Transverse colon (tissue), 4 donors: ENCODE measurements around the gene TTYH1. TPM values are rescaled to one million over a fixed set of nuclear protein-coding genes. Genes with fewer than 3 reads are reported as not detected.

Experiments used
- DNase-seq: peaks from one replicate; pipeline ENCODE4 v3.0.0-alpha.2; 2019
- H3K27ac ChIP-seq, 4 donors: fragments of 200-600 bp; sonication (generic); 2 replicates each; pipeline ENCODE4 v1.5.1; 2016 to 2018; ENCODE audit warnings: inconsistent platforms in 4 of 4
- H3K27me3 ChIP-seq: fragments of 200-600 bp; sonication (generic); 2 replicates; pipeline ENCODE4 v1.5.1; 2017; ENCODE audit warnings: inconsistent platforms
- H3K36me3 ChIP-seq, 4 donors: fragments of 200-600 bp; sonication (generic); 2 replicates each; pipeline ENCODE4 v1.5.1; 2017 to 2019; ENCODE audit warnings: inconsistent platforms in 4 of 4
- H3K4me1 ChIP-seq, 4 donors: fragments of 200-600 bp; sonication (generic); 2 replicates each; pipeline ENCODE4 v1.5.1; 2017 to 2020; ENCODE audit warnings: inconsistent platforms in 4 of 4
- H3K4me3 ChIP-seq, 4 donors: fragments of 200-600 bp; sonication (generic); 1 replicate in 1 of 4; 2 replicates in 3 of 4; pipeline versions ENCODE4 v1.5.1 to v1.6.1; 2017 to 2019; ENCODE audit warnings: inconsistent platforms in 4 of 4
- H3K9me3 ChIP-seq, 2 donors: fragments of 200-600 bp; sonication (generic); 2 replicates each; pipeline ENCODE4 v1.5.1; 2017 to 2019; ENCODE audit warnings: inconsistent platforms in 2 of 2
- CTCF ChIP-seq, 5 experiments: fragments of 200-600 bp in 3 of 5; fragments of 450-650 bp in 2 of 5; sonication (generic) in 3 of 5; IDR thresholded peaks; 1 replicate in 2 of 5; 2 replicates in 3 of 5; pipeline ENCODE4 v1.5.1; 2016 to 2017; ENCODE audit warnings: antibody characterized with exemption in 5 of 5, inconsistent platforms in 3 of 5, mild to moderate bottlenecking in 2 of 5, moderate library complexity in 1 of 5
- EP300 ChIP-seq: sonication (generic); formaldehyde crosslinking; IDR thresholded peaks from one replicate; pipeline ENCODE4 v1.6.1; 2017; ENCODE audit warnings: antibody characterized with exemption, low read depth
- POLR2A ChIP-seq: fragments of 450-650 bp; IDR thresholded peaks from one replicate; pipeline ENCODE4 v1.6.1; 2016; ENCODE audit warnings: antibody characterized with exemption, mild to moderate bottlenecking, moderate library complexity
- POLR2AphosphoS5 ChIP-seq, 3 donors: sonication (generic); formaldehyde crosslinking; IDR thresholded peaks; one replicate each; pipeline ENCODE4 v1.6.1; 2016; ENCODE audit warnings: antibody characterized with exemption in 3 of 3
- WGBS, 2 donors: methylation state at CpG; one replicate each; pipeline ENCODE4 v1.1.5; 2018; ENCODE audit warnings: low coverage in 1 of 2; 5-methylcytosine and 5-hydroxymethylcytosine counted together
- in situ Hi-C, 4 donors: fragments of 200-750 bp; cut with MboI; loops; one replicate each; pipeline versions ENCODE4 v1.15.0 to v1.15.1; 2017; ENCODE audit warnings: low sequenced_read_pairs in 3 of 4, low pct_ligation_motif_present in 1 of 4, low pct_unique_long_range_greater_than_20kb in 1 of 4
- intact Hi-C: fragments of 100-400 bp; cut with DNase I; formaldehyde crosslinking; loops from one replicate; pipeline ENCODE4 v1.15.1; 2023; ENCODE audit warnings: low total_unique reads
- total RNA-seq, 4 donors: library from RNA; depleted of rRNA; stranded (reverse); fragments of >200 nt; gene quantifications; one replicate each; pipeline ENCODE4 v1.1.0, GENCODE V29; 2016

Gene TTYH1
- total RNA-seq, 4 donors from 2014 or later = 1.1 to 7.5 (median 3.0) TPM

DNA sequence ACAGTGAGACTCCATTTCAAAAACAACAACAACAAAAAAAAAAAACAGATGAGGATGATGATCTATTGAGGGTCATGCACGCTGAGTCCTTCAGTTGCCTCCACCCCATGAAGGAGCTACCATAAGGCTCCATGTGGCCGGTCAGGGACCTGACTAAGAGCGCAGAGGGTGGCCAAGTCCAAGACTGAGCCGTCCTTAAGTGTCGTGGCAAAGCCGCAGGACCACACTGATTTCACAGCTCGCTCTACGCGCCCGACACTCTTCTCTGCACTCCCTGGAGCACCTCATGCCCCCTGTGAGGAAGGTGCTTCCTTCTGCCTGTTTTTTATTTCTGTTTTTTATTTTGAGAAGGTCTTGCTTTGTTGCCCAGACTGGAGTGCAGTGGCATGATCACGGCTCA is 12.3 kb downstream of the TTYH1 start:
- TF ChIP-seq CTCF (IDR thresholded peaks at IDR 0.05) = no peak
- no peak for TF ChIP-seq POLR2AphosphoS5 (IDR thresholded peaks at IDR 0.05)
- TF ChIP-seq EP300 = no peak
- peaks cover 66% of the 10 kb centered on the region for H3K27me3 ChIP-seq
- no peaks in the 10 kb centered on the region for H3K36me3 ChIP-seq
- DNase-seq = no peak
- in situ Hi-C loops = no loop called here
- H3K27ac ChIP-seq = no peak overlapping the region
- no peaks in the 10 kb centered on the region for H3K9me3 ChIP-seq
- WGBS, 2 donors = 83 to 86% methylated on average over 1 to 11 of the region's 11 CpGs
- intact Hi-C loops = no loop called here
- peaks cover 5 to 18% (median 12%) of the 10 kb centered on the region in 4 donors for H3K4me1 ChIP-seq
- no peak overlapping the region for H3K4me3 ChIP-seq

DNA sequence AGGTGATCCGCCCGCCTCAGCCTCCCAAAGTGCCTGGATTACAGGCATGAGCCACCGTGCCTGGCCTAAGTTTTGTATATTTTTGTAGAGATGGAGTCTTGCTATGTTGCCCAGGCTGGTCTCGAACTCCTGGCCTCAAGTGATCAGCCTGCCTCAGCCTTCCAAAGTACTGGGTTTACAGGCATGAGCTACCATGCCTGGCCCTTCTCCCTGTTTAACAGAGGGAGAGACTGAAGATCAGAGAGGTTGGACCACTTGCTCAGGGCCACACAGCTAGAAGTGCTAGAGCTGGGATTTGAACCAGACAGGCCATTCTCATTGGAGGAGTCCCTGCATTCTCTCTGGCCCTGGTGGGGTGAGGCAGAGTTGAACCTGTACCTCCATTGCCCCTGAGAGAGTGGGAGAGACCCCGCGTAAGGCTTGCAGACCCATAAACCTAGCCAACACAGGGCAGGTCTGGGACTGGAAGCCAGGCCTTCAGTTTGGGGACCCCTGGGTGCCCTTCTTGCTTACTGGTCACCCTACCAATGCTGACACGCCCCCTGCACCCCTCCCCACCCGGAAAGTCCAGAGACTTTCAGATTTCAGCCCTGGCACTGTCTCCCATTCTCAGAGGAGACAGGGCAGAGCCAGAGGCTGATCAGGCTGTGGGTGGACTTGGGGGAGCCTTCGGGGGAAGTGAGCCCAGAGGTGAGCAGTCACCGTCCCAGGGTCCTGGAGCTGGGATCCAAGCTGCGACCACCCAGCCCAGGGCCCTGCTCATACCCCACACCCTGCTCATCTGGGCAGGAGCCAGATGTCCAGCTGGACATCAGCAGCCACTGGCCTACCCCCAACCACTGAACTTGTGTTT is 13.3 kb downstream of the TTYH1 start:
- TF ChIP-seq POLR2A (no peak), POLR2AphosphoS5 (IDR thresholded peaks at IDR 0.05) (no peak), CTCF (IDR thresholded peaks at IDR 0.05) (no peak), EP300 (no peak)
- no peaks in the 10 kb centered on the region for H3K36me3 ChIP-seq
- no peak for DNase-seq
- no peak overlapping the region for H3K4me3 ChIP-seq
- peaks cover 5 to 18% (median 12%) of the 10 kb centered on the region in 4 donors for H3K4me1 ChIP-seq
- no peak overlapping the region for H3K27ac ChIP-seq
- in situ Hi-C loops (no loop called here), intact Hi-C loops (no loop called here)
- WGBS, 2 donors = 69% methylated on average over 11 of the region's 11 CpGs; no CpG with 5 or more reads in 1 of the 2 donors
- no peaks in the 10 kb centered on the region for H3K9me3 ChIP-seq
- peaks cover 66% of the 10 kb centered on the region for H3K27me3 ChIP-seq

DNA sequence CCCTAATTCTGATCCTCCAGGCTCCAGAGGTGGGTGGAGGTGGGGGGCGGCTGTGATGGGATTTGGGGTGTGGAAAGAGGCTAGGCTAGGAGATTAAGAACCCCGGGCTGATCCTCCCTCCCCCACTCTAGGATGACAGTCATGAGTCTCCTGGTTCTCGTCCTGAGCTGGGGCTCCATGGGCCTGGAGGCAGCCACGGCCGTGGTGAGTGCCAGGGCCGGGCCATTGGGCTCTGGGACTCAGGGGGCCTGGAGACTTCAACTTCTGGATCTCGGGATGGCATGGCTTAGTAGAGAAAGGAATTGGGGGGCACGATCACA is 13.9 kb downstream of the TTYH1 start:
- DNase-seq = no peak
- TF ChIP-seq POLR2AphosphoS5 (IDR thresholded peaks at IDR 0.05) (no peak), CTCF (IDR thresholded peaks at IDR 0.05) (no peak), POLR2A (no peak), EP300 (no peak)
- Histone ChIP-seq H3K4me1 (peaks cover 5 to 18% (median 12%) of the 10 kb centered on the region in 4 donors), H3K27ac (no peak overlapping the region), H3K27me3 (peaks cover 66% of the 10 kb centered on the region), H3K9me3 (no peaks in the 10 kb centered on the region), H3K36me3 (no peaks in the 10 kb centered on the region), H3K4me3 (no peak overlapping the region)
- intact Hi-C loops = no loop called here
- 40 to 60% methylated on average over 1 to 8 of the region's 8 CpGs for WGBS, 2 donors
- in situ Hi-C loops = no loop called here

DNA sequence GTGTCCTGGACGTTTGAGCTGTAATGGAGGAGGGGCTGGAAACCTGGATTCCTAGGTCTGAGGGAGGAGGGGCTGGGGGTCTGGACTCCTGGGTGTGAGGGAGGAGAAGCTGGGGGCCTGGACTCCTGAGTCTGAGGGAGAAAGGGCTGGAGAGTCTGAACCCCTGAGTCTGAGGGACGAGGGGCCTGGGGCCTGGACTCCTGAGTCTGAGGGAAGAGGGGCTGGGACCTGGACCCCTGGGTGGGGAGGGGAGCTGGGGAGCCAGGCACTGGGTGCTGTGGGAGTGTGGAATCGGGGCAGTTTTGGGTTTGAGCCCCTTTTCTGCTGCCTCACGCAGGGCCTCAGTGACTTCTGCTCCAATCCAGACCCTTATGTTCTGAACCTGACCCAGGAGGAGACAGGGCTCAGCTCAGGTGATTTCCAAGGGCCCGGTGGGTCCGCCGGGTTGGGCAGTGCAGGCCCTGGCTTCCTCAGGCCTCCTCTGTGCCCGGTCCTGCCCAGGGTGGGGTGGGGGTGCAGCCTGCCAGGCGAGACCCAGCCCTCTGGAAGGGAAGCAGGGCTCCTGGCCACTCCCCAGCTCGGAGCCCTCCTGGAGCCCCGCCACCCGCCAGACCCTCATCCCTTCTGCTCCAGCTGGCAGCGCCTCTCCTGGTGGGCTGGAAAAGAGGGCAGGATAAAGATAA is 14.4 kb downstream of the TTYH1 start:
- 0 to 31% methylated on average over 1 to 13 of the region's 13 CpGs for WGBS, 2 donors
- no peaks in the 10 kb centered on the region for H3K9me3 ChIP-seq
- in situ Hi-C loops (no loop called here), intact Hi-C loops (no loop called here)
- no peak overlapping the region for H3K27ac ChIP-seq
- no peak overlapping the region for H3K4me3 ChIP-seq
- H3K4me1 ChIP-seq = peaks cover 5 to 18% (median 12%) of the 10 kb centered on the region in 4 donors
- peaks cover 63% of the 10 kb centered on the region for H3K27me3 ChIP-seq
- no peak for DNase-seq
- TF ChIP-seq EP300 = no peak
- no peak for TF ChIP-seq CTCF (IDR thresholded peaks at IDR 0.05)
- TF ChIP-seq POLR2A = no peak
- no peak for TF ChIP-seq POLR2AphosphoS5 (IDR thresholded peaks at IDR 0.05)
- no peaks in the 10 kb centered on the region for H3K36me3 ChIP-seq
